Measurements from ENCODE around the gene TNFSF13B.
"Not testable (repeated sequence)": the region's sequence is repeated elsewhere in the genome, so short reads cannot be mapped to it uniquely, and the experiment has no call there.

The TNFSF13B gene, protein sequence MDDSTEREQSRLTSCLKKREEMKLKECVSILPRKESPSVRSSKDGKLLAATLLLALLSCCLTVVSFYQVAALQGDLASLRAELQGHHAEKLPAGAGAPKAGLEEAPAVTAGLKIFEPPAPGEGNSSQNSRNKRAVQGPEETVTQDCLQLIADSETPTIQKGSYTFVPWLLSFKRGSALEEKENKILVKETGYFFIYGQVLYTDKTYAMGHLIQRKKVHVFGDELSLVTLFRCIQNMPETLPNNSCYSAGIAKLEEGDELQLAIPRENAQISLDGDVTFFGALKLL

DNA sequence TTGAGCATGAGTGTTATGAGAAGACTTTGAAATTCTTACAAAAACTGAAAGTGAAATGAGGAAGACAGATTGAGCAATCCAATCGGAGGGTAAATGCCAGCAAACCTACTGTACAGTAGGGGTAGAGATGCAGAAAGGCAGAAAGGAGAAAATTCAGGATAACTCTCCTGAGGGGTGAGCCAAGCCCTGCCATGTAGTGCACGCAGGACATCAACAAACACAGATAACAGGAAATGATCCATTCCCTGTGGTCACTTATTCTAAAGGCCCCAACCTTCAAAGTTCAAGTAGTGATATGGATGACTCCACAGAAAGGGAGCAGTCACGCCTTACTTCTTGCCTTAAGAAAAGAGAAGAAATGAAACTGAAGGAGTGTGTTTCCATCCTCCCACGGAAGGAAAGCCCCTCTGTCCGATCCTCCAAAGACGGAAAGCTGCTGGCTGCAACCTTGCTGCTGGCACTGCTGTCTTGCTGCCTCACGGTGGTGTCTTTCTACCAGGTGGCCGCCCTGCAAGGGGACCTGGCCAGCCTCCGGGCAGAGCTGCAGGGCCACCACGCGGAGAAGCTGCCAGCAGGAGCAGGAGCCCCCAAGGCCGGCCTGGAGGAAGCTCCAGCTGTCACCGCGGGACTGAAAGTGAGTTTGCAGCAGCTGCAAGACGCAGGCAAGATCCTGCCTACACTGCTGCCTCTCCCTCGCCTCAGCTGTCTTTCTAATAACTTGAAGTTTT, at the start of gene TNFSF13B:
TNFSF13B (plus strand) TSS at position 118 of the 728 bp plus-strand sequence; CDS start at position 296, 178 bp downstream.
- DNase-seq, result peak in 15 of 56 donors; percentile 0 to 29 (median 4)

DNA sequence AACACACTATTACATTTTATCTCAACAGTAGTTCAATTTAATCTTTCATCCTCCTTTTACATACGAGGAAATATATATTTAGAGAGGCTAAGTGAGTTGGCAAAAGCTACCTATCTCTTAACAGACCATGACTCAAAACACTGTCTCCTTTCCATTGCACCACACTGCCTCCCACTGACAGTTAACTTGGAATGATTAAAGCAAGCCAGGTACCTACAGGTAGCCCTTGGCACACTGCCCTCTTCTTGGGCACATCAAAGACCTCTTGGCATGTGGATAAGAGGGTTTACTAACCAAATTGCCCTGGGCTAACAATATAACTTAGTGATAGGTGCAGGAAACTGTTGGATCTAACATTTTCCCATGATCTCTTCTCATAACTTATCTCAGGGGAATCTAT, 49.5 kb upstream of the TNFSF13B start:
- DNase-seq, result no peak

DNA sequence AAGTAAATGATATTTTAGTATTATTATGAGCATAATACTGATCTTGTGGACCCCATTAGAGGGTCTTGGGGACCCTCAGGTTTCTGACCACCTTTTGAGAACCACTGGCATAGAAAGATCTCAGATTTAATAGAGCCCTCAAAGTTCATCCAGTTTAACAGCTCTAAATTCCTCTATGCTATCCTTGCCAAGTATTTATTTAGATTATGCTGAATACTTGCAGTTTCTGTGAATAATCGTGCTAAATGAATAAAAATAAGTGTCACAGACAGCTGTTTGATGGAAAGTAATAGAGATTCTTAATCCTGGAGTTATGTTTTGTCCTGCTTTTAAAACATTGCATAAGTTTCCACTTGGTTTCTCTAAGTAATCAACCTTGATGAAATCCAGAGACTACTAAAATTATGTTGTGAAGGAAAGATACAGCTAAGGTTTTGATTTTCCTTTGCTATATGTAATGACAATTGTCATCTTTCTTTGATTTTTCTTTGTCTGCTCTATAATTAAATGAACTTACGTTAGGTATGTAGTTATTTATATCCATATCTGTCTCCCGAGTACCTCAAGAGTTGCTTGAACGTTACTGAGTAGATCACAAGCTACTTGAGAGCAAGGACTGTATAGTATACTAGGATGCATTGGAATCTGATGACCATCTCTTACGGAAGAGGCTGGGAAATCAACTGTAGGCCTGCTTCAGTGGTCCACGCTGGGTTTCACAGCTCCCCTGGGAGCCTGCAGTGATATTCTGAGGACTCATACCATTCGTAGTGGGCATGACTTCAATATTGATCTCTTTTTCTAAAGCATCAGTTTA, 45.6 kb upstream of the TNFSF13B start:
- no peak for DNase-seq

DNA sequence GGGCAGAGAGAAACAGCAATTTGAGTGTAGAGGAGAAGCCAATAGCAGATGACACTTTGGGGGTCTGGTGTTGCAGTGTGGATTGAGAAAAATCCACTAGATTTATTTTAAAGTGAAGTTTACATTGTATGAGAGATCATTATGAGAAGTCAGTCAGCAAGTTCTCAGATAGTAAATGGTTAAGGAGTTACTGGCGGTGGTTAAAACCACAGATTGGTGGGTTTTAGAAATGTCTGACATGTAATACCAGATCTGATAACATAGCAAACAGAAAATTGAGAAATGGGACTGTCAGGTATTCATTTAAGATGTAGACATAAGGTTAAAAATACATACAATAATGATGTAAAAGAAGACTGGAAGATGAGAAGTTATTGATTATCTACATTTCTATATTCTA, 44.1 kb upstream of the TNFSF13B start:
- no peak for DNase-seq

DNA sequence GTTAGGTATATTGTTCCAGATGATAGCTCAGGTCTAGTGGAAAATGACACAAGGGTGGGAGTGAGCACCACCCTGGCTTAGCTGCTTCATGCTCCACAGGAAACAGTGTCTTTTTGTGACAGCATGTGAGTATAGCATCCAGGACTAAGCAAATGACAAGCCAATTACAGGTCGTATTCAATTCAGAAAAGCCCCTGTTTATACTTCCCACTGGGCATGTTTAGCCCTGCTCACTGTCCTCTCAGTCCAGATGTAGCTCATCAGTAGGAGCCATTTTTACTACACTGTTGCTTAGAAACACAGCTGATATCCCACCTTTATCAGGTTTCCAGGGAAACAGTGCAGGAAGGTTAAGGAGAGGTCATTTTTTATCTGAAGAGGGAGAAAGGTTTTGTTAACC, 43.3 kb upstream of the TNFSF13B start:
- DNase-seq, result no peak

DNA sequence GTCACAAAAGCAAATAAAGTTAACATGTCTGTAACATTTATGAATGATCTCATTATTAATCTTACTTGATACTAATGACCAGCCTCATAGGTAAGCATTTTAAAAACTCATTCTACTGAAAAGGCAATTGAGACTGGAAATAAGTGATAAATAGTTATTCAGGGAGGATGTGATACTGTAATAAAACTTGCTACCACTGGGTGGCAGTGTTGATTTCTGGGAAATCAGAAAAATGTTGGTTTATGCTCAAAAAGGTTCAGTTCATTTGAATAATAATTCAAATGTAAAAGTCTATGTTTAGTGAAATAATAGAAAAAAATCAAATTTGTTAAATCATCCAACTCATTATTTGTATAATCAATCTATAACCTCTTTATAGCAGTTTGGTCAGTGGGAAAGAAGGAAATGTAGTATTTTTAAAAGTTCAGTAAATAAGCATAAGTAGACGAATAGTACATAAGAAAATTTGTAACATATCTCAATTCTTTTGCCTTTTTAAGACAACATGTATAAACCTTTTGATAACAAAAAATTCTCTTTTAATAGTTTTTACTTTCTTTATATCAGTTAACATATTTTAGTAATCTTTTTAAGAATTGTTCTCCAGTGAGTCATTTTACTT, 41.8 kb upstream of the TNFSF13B start:
- peak in 2 of 56 donors; percentile 4 to 21 for DNase-seq

DNA sequence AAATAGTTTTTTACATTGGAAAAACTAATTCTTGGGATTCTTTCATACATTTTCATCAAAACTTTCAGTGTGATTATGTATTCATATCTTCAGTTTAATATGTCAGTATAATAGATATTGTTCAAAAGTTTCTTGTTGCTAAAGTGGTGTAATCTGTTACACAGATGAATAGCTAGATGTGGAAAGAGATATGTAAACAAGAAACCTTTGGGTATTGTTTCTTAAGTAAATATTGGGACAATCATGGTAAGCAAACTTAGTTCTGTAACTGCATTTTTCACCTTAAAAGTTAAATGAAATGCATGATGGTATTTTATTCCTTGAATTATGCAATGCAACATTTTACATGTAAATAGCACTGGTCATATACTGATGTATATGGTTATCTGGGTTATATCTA, 39.1 kb upstream of the TNFSF13B start:
- no peak for DNase-seq

DNA sequence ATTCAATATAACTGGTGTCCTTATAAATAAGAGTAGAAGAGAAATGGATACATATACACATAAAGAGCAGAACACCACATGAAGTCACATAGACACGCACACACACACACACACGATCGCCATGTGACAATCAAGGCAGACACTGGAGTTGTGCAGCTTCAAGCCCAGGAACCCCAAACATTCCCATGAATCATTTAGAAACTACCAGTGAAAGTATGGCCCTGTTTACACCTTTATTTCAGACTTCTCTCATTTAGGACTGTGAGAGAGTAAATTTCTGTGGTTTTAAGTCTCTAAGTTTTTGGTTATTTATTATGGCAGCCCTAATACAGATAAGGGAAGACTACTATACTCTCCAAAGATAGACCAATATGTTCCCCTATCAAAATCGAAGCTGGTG, 20.4 kb upstream of the TNFSF13B start:
- no peak for DNase-seq

DNA sequence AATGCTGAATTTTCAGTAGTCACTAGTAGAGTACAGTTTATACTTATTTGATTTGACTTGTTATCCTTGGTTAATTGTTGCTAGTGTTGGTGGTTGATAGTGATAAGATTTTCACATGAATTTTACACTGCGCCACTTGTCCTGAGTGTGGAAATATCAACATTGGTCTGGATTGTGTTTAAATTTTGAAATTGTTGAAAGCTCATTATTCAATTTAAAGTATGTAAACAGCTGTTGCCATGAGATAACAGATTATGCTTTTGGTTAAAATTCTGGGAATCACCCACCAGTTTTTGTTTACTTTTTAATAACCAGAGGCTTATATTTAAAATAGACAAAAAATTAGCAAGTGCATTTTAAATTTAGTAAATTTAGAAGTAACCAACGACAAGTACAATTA, 12.3 kb upstream of the TNFSF13B start:
- no peak for DNase-seq

DNA sequence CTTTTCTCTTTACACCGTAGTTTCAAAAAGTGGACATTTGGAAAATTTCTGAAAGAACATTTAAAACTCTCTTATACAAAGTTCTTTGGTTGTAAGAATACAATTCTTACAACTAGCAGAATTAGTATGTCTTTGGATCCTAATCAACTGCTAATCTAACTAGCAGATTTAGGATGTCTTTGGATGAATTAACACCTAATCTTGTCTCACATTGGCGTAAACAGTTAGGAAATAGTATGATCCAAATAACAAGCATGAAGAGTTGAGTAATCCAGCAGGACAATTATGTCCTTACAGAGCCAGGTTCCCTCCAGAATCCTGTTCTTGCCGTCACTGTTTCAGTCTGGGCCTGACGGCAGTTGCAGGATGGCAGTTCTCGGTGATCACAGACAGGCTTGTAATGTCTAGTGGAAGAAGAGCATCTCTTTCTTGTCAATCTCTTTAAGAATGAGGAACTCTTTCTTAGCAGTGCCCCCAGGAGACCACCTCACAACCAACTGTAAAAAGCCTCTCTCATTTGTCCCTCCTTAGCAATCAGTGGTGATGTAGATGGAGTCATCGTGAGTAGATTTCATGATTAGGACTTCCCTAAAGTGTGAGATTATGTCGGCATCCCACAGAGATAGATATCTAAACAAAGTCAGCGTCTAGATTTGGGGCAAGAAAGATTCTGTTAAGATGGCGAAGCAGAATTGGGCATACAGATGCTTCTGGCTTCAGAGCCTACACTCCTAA, 5.7 kb upstream of the TNFSF13B start:
- DNase-seq, result no peak

DNA sequence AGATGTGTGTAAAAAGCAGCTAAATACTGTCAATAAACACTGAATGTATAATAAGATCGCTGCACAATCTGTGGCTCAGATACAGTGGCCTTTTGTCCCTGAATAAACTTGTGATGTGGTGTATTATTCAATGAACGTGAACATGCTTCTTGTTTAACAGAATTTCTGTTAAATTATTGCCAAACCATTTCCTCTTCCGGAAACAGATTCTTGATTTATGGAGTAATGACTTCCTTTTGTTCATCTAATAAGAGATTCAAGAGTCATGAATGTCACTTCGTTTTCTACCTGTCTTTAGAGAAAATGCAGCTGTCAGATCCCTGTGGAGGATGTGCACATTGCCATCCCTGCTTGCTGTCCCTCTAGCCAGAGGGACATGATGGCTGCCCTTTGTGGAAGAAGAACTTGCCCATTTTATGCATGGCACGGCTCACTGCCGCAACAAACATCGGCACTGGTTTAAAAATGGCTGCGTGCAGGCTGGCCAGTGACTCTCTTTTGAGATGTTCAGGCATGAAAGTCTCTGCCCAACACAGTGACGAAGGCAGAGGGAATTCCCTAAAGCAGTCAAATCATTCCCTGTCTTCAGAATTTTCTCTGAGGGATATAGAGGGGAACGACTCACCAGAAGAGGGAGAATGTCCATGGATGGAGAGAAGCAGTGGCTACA, 3.1 kb upstream of the TNFSF13B start:
- DNase-seq, result no peak

DNA sequence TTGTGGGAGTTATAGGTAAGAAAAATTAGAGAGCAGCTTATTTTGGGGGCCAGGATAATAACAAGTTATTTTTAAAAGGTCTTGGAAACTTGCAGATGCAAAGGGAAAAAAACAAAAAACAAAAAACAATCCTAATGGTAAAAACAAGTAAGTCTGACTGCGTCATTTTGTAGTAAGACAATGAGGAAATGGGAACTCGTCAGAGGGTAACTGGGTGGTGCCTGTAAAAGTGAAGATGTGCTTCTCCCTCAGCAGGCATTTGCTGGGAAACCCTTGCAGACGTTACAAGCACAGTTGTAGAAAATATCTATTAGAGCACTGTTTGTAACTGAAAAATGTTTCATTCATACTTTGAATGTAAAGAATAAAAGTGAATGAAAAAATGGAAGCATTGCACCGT, 2.2 kb upstream of the TNFSF13B start:
- no peak for DNase-seq

DNA sequence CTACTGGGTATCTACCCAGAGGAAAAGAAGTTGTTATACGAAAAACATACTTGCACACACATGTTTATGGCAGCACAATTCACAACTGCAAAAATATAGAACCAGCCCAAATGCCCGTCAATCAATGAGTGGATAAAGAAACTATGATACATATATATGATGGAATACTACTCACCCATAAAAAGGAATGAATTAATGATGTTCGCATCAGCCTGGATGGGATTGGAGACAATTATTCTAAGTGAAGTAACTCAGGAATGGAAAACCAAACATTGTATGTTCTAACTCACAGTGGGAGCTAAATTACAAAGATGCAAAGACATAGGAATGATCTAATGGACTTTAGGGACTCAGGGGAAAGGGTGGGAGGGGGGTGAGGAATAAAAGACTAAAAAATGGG, 1.7 kb upstream of the TNFSF13B start:
- not testable (repeated sequence) for DNase-seq

DNA sequence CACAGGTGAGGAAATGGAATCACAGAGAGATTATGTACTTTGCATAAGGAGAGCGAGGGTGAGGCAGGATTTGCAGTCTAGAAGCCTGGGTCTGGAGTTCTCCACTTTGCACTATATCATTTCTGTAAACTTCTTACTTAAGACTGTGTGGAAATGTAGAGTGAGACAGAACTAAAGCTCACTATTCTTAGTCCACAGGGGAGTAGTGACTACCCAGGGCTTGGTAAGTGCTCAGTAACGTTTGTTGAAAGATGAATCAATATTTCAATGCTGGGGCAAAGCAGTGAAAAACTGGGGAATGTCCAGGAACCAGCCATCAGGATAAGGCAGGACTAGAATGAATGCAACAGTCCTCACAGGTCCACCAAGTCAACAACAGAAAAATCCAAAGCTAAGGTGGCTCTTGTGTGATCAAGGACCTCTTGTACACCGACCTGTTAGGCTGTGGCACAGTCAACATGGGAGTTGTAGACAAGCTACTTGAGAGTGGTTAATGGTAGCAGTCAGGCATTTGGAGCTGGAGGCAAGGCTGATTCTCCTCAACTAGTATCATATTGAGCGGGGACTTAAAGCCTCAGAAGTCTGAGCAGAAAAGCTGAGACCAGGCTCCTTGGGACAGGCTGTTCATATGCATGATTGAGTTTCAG, 929 bp upstream of the TNFSF13B start:
- DNase-seq, result no peak

DNA sequence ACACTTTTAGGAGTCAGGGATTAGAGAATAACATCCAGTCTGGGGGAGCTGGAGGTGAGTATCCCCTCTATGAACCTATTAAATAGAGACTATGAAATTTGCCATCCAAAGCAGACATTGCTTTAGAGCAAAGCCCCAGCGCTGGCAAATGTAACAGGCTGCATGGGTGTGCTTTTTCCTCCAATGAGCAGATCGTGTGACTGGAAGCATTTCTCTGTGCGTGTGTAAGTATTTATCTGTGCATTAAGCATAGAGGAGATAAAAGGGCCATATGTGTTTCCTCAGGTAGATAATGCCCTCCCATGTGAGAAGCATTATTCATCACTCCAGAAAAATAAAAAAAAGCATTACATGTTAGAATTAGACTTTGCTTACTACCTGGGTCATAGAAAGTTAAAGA, 924 bp downstream of the TNFSF13B start:
- no peak for DNase-seq

DNA sequence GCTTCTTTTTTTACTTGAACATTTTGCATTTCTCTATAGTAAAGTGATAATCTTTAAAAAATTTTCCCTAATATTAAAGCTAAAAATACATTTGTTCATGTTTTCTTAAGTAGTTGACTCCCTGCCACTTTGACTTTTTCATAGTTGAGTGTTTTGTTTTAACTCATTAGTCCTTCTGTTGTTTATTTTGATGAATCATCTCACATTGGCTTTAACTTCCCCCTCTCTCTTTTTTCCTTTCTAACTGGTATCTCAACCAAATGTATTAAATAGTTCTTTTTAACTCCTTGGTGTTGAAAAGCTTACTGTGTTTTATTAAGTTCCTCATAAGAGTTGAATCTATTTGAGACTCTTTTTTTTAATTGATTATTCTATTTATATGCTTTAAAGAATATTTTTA, 2.8 kb downstream of the TNFSF13B start:
- DNase-seq, result no peak

DNA sequence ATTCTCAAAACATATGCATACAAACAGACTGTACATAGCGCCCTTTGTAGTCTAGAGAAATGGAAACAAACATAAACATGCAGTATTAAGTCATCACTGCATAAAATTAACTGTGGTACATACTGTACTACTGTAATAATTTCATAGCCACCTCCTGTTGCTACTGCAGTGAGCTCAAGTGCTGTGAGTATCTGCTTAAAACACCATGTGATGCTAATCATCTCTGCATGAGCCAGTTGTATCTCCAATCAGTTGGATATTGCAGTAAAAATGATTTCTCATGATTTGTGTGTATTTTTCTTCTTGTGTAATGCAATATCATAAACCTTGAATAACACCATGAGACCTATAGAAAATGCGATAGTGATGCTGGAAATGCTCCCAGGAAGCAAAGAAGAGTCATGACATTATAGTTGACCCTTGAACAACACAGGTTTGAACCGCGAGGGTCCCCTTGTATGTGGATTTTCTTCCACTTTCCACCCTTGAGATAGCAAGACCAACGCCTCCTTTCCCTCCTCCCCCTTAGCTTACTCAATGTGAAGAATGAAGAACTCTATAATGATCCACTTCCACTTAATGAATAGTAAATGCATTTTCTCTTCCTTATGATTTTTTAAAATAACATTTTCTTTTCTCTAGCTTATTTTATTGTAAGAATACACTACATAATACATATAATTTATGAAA, 4.1 kb downstream of the TNFSF13B start:
- no peak for DNase-seq

DNA sequence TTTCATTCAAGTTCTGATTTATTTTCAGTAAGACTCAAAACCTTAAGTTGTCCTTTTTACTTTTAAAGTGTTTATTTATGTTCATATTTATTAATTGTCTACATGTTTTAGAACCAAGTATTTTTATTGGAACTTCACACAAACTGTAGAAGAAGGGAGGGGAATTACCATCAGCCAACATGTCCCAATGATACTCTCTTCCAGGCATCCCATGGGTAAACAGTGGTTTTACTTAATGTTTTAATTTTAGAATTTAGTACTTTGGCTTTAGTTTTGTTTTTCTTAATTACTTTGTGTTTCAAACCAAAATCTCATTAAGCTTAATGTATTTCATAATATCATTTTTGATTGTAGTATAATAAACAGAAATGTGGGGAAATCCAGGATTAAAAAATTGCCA, 5.2 kb downstream of the TNFSF13B start:
- DNase-seq, result no peak

DNA sequence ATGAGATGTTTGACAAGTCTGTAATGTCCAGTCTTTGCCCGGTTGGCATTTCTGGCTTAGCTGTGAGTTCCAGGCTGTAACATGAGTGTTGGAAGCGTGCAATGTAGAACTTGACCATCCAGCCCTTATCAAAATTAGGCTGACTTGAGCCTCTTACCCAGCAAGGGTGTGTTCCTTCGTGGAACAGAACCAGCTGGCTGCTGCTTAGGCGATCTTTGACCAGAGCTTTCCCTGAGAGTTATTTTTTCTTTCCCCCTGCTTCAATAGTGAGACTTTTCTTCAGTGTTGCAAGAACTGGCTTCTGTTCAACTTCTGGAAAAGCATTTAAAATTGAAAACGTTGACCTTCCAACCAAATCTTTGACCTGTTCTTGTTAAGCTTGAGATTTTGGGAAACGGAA, 6.5 kb downstream of the TNFSF13B start:
- no peak for DNase-seq

Measured in nucleus accumbens (tissue), 56 donors.